Measurements from ENCODE around the gene ETDC. TPM values are rescaled to one million over a fixed set of nuclear protein-coding genes. Genes with fewer than 3 reads are reported as not detected.

Gene ETDC
- total RNA-seq, 6 experiments from 2014 or later, result not detected

GRCh38 chrX:135327299-135327698 lies 18.0 kb downstream of the ETDC start:
- H3K4me3 ChIP-seq, result no peak overlapping the region
- no peak overlapping the region for H3K27ac ChIP-seq
- no peaks in the 10 kb centered on the region for H3K4me1 ChIP-seq
- ATAC-seq (no peak), DNase-seq (no peak)
- intact Hi-C loops (cut with DNase I), result no loop called here
- no peaks in the 10 kb centered on the region for H3K27me3 ChIP-seq
- H3K36me3 ChIP-seq, result no peaks in the 10 kb centered on the region
- TF ChIP-seq CTCF (IDR thresholded peaks at IDR 0.05) (no peak), POLR2A (IDR thresholded peaks at IDR 0.05) (no peak)
- no peaks in the 10 kb centered on the region for H3K9me3 ChIP-seq

- Histone ChIP-seq H3K4me1 (no peaks in the 10 kb centered on the region), H3K27ac (no peak overlapping the region), H3K36me3 (no peaks in the 10 kb centered on the region), H3K4me3 (no peak overlapping the region), H3K27me3 (no peaks in the 10 kb centered on the region), H3K9me3 (no peaks in the 10 kb centered on the region)
- intact Hi-C loops (cut with DNase I), result no loop called here
- WGBS (ENCODE audit: insufficient coverage, low coverage, low lambda C conversion rate, missing lambda C conversion rate), result 65% methylated on average over 2 of the region's 3 CpGs
- ATAC-seq (no peak), DNase-seq (no peak)
- TF ChIP-seq POLR2A (IDR thresholded peaks at IDR 0.05), result no peak
- TF ChIP-seq CTCF (IDR thresholded peaks at IDR 0.05), result no peak
Measured at GRCh38 chrX:135328421-135329005, 19.2 kb downstream of the ETDC start.

GRCh38 chrX:135330706-135331105 lies 21.4 kb downstream of the ETDC start:
- H3K4me3 ChIP-seq, result no peak overlapping the region
- intact Hi-C loops (cut with DNase I), result no loop called here
- ATAC-seq (no peak), DNase-seq (no peak)
- 50% methylated on average over 1 of the region's 1 CpG for WGBS (ENCODE audit: insufficient coverage, low coverage, low lambda C conversion rate, missing lambda C conversion rate)
- no peak overlapping the region for H3K27ac ChIP-seq
- H3K4me1 ChIP-seq, result no peaks in the 10 kb centered on the region
- H3K27me3 ChIP-seq, result no peaks in the 10 kb centered on the region
- H3K9me3 ChIP-seq, result no peaks in the 10 kb centered on the region
- H3K36me3 ChIP-seq, result no peaks in the 10 kb centered on the region
- TF ChIP-seq POLR2A (IDR thresholded peaks at IDR 0.05) (no peak), CTCF (IDR thresholded peaks at IDR 0.05) (no peak)

GRCh38 chrX:135331525-135331924 lies 22.2 kb downstream of the ETDC start:
- Histone ChIP-seq H3K9me3 (no peaks in the 10 kb centered on the region), H3K36me3 (no peaks in the 10 kb centered on the region), H3K4me3 (no peak overlapping the region), H3K27me3 (no peaks in the 10 kb centered on the region), H3K4me1 (no peaks in the 10 kb centered on the region), H3K27ac (no peak overlapping the region)
- 40% methylated on average over 2 of the region's 2 CpGs for WGBS (ENCODE audit: insufficient coverage, low coverage, low lambda C conversion rate, missing lambda C conversion rate)
- DNase-seq (no peak), ATAC-seq (no peak)
- intact Hi-C loops (cut with DNase I), result no loop called here
- TF ChIP-seq POLR2A (IDR thresholded peaks at IDR 0.05), result no peak
- no peak for TF ChIP-seq CTCF (IDR thresholded peaks at IDR 0.05)

GRCh38 chrX:135340831-135341230 lies 31.6 kb downstream of the ETDC start:
- no peaks in the 10 kb centered on the region for H3K27me3 ChIP-seq
- H3K4me1 ChIP-seq, result peaks cover 0 to 31% (median 2%) of the 10 kb centered on the region in 4 donors
- no peaks in the 10 kb centered on the region for H3K9me3 ChIP-seq
- intact Hi-C loops (cut with DNase I), result no loop called here
- WGBS (ENCODE audit: insufficient coverage, low coverage, low lambda C conversion rate, missing lambda C conversion rate), result 61% methylated on average over 2 of the region's 2 CpGs
- DNase-seq (no peak), ATAC-seq (no peak)
- TF ChIP-seq POLR2A (IDR thresholded peaks at IDR 0.05), result no peak
- TF ChIP-seq CTCF (IDR thresholded peaks at IDR 0.05), result no peak
- H3K4me3 ChIP-seq, result peak overlapping the region in 1 of 3 donors; percentile 2
- no peak overlapping the region for H3K27ac ChIP-seq
- no peaks in the 10 kb centered on the region for H3K36me3 ChIP-seq

Data from right lobe of liver (tissue), 6 donors.